Psoas muscle (tissue), 8 donors: ENCODE results near the gene SF3A1. TPM values are rescaled to one million over a fixed set of nuclear protein-coding genes. Genes with fewer than 3 reads are reported as not detected.

Source experiments
- ATAC-seq, 4 donors: fragments of 200-7000 bp; cut with Tn5 transposase; one replicate each; pipeline ENCODE4 v1.9.1; 2020; ENCODE audit warnings: moderate library complexity in 3 of 4, mild to moderate bottlenecking in 2 of 4
- DNase-seq, 2 donors: peaks; one replicate each; pipeline ENCODE4 v3.0.0-alpha.2; 2020
- H3K27ac ChIP-seq: fragments of 200-600 bp; one replicate; pipeline ENCODE4 v1.8.0; 2022
- H3K27me3 ChIP-seq, 3 donors: fragments of 200-600 bp in 1 of 3; one replicate each; pipeline versions ENCODE4 v1.6.1 to v1.8.0; 2013 to 2022; ENCODE audit warnings: low read length in 2 of 3, mild to moderate bottlenecking in 2 of 3, moderate library complexity in 1 of 3; ENCODE audit not compliant: insufficient read depth in 3 of 3
- H3K36me3 ChIP-seq, 2 donors: fragments of 200-600 bp in 1 of 2; one replicate each; pipeline versions ENCODE4 v1.6.1 to v1.8.0; 2013 to 2022; ENCODE audit warnings: low read depth in 1 of 2, mild to moderate bottlenecking in 1 of 2, moderate library complexity in 1 of 2; ENCODE audit not compliant: insufficient read depth in 1 of 2
- H3K4me1 ChIP-seq: fragments of 200-600 bp; one replicate; pipeline ENCODE4 v1.8.0; 2022
- H3K4me3 ChIP-seq: fragments of 200-600 bp; one replicate; pipeline ENCODE4 v1.8.0; 2022; ENCODE audit warnings: mild to moderate bottlenecking
- H3K9me3 ChIP-seq: fragments of 200-600 bp; one replicate; pipeline ENCODE4 v1.8.0; 2022
- WGBS, 3 donors: extraction: QIAGEN DNeasy Blood & Tissue Kit; methylation state at CpG; one replicate each; pipeline versions ENCODE4 v1.1.6 to v1.1.7; 2013; 5-methylcytosine and 5-hydroxymethylcytosine counted together
- intact Hi-C, 2 donors: fragments of 100-400 bp; cut with DNase I; formaldehyde crosslinking; loops; one replicate each; pipeline versions ENCODE4 v1.11.0 to v1.14.2; 2022
- polyA plus RNA-seq, 3 donors: library from polyadenylated mRNA; stranded (reverse); fragments of 200-250 nt; gene quantifications; one replicate each; pipeline ENCODE4 v1.2.3, GENCODE V29; 2013
- total RNA-seq, 4 donors: library from RNA; stranded (reverse); fragmentation: NEBNext Ultra II Directional in 2 of 4; extraction: Animal tissue kit (Norgen Biotek cat#: 25700) in 2 of 4; gene quantifications; one replicate each; pipeline versions ENCODE4 v1.2.1 to v1.2.4, GENCODE V29; 2021 to 2023
- TF ChIP-seq, protein P1 (sequence below): fragments of 200-600 bp; IDR thresholded peaks from one replicate; pipeline ENCODE4 v1.8.0; 2022; ENCODE audit warnings: antibody characterized with exemption
- donor health status: healthy with polysubstance abuse.
- donor health status: DM: no; HTN: no; CAD: no; lungs with moderate emphysema.
- donor health status: Bipolar disorder and iron deficiency.
- donor health status: healthy.
- donor health status: DM: yes; HTN: yes; CAD: no.
- donor health status: DM: no; HTN: no; CAD: no.
- donor health status: DM: no; HTN: no; CAD: no.
- donor health status: DM: yes; HTN: yes; CAD: no.

SF3A1 gene
- total and polyA plus RNA-seq, 7 donors, result 21.6 to 146 (median 107) TPM

DNA sequence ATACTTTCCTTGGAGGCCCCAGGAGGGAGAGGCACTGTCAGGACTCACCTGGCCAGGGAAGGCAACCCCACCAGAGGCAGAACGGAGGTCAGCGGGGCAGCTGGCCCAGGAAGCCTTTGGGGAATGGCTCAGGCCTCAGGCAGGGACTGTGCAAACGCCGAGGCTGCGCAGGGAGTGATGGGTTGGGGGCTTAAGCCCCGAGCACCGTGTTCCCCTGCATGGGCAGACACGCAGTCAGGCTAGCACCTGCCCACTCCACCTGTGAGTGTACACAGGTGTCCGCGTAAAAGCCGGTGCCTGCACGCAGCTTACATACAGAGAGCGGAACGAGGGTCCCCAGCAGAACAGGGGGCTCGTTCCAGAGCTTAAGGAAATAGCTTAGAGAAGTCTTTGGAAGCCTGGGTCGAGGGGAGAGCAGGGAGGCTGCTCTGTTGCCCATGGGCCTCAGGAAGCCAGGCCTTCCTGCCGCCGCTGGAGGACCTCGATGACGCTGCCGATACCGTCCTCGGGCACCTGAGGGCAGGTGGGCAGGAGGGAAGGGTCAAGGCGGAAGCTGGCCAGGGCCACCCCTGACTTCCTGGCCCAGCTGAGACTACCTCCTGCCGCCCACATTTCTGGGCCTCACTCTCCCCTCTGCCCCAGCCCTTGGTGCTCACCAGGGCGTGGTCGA is 71.4 kb downstream of the SF3A1 start:
- Histone ChIP-seq H3K9me3 (no peaks in the 10 kb centered on the region), H3K4me1 (peaks cover 11% of the 10 kb centered on the region), H3K27ac (no peak overlapping the region), H3K27me3 (no peaks in the 10 kb centered on the region), H3K4me3 (no peak overlapping the region), H3K36me3 (peaks cover 0 to 5% of the 10 kb centered on the region in 2 donors)
- intact Hi-C loops, result no loop called here
- 88 to 90% (median 90%) methylated on average over 25 to 27 of the region's 27 CpGs for WGBS, 3 donors
- no peak for DNase-seq
- TF ChIP-seq, protein P1, sequence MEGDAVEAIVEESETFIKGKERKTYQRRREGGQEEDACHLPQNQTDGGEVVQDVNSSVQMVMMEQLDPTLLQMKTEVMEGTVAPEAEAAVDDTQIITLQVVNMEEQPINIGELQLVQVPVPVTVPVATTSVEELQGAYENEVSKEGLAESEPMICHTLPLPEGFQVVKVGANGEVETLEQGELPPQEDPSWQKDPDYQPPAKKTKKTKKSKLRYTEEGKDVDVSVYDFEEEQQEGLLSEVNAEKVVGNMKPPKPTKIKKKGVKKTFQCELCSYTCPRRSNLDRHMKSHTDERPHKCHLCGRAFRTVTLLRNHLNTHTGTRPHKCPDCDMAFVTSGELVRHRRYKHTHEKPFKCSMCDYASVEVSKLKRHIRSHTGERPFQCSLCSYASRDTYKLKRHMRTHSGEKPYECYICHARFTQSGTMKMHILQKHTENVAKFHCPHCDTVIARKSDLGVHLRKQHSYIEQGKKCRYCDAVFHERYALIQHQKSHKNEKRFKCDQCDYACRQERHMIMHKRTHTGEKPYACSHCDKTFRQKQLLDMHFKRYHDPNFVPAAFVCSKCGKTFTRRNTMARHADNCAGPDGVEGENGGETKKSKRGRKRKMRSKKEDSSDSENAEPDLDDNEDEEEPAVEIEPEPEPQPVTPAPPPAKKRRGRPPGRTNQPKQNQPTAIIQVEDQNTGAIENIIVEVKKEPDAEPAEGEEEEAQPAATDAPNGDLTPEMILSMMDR, result no peak
- ATAC-seq, result no peak

DNA sequence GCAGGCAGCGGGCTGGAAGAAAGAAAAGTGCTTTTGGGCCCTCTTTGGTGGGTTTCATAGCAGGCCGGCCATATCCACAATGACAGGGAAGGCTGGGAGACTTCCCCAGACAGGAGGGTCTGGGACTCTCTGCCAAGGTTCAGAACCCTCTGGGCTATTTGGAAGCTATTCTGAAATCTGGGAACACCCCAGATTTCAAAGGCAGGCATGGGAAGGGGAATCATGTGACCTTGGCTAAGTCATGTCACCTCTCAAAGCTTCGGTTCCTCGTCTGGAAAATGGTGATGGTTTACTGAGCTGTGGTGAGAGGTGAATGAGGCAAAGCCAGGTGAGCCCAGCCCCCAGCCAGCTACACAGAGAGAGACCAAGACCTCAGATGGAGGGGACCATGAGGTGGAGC is 72.0 kb downstream of the SF3A1 start:
- TF ChIP-seq, protein P1, result no peak

DNA sequence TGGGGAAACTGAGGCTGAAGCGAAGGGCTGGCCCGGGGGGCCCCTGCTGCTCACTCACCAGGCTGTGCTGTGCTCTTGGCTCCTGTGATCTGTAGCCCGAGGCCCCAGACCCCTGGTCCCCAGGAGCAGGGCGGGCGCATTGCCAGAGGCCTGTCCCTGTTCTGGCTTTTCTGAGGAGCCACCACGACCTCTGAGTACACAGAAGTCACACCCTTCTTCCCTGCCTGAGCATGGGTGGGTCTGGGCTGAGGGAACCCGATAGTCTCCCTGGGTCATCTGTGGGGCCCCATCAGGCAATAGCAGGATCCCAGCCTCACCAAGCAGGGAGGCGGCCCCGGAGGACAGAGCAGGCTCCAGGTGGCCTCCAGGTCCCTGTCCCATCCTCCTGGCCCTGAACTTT is 72.5 kb downstream of the SF3A1 start:
- no peaks in the 10 kb centered on the region for H3K9me3 ChIP-seq
- TF ChIP-seq, protein P1, result no peak
- WGBS, 3 donors, result 83 to 88% (median 83%) methylated on average over 9 of the region's 9 CpGs
- H3K36me3 ChIP-seq, result peaks cover 0 to 5% of the 10 kb centered on the region in 2 donors
- H3K4me3 ChIP-seq, result no peak overlapping the region
- H3K4me1 ChIP-seq, result peaks cover 11% of the 10 kb centered on the region
- no peak overlapping the region for H3K27ac ChIP-seq
- DNase-seq (no peak), ATAC-seq (no peak)
- H3K27me3 ChIP-seq, result peaks cover 0 to 3% (median 0%) of the 10 kb centered on the region in 3 donors
- intact Hi-C loops, result no loop called here

More for the DNA sequence above, 72.0 kb downstream of the SF3A1 start:
- Histone ChIP-seq H3K4me1 (peaks cover 11% of the 10 kb centered on the region), H3K4me3 (no peak overlapping the region), H3K9me3 (no peaks in the 10 kb centered on the region), H3K27me3 (peaks cover 0 to 2% (median 0%) of the 10 kb centered on the region in 3 donors), H3K36me3 (peaks cover 0 to 5% of the 10 kb centered on the region in 2 donors), H3K27ac (no peak overlapping the region)
- DNase-seq, result no peak
- WGBS, 3 donors, result 92 to 94% (median 93%) methylated on average over 4 of the region's 4 CpGs
- no peak for ATAC-seq
- intact Hi-C loops, result no loop called here

DNA sequence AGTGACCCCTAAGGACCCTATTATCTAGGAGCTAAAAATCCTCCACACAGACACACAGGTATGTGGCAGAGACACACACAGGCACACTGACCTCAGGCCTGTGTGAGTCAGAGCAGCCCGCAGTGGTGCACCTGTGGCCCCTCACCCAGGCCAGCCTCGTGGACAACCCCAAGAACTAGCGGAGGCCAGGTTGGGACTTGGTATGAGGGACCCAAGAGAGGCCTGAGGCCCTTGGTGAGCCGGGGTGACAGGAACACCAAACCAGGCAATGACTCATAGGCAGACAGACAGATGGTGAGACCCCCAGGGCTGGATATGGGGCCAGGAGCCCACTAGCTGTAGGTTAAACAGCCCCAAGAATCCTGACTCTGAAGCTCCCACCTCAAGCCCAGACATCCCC is 73.4 kb downstream of the SF3A1 start:
- WGBS, 3 donors, result 85 to 94% (median 90%) methylated on average over 4 of the region's 4 CpGs

More for the DNA sequence above, 73.4 kb downstream of the SF3A1 start:
- Histone ChIP-seq H3K36me3 (peaks cover 0 to 5% of the 10 kb centered on the region in 2 donors), H3K27ac (no peak overlapping the region), H3K27me3 (peaks cover 0 to 3% (median under 1%) of the 10 kb centered on the region in 3 donors), H3K9me3 (no peaks in the 10 kb centered on the region), H3K4me3 (no peak overlapping the region), H3K4me1 (peaks cover 6% of the 10 kb centered on the region)
- TF ChIP-seq, protein P1, result no peak
- intact Hi-C loops, result no loop called here
- DNase-seq (no peak), ATAC-seq (no peak)
